Parathyroid adenoma (tissue), 2 donors: ENCODE data around the gene SLC27A4.

Source experiments
- H2AFZ ChIP-seq: fragments of 300-600 bp; sonication (generic); one replicate; pipeline ENCODE4 v1.7.0; 2017; ENCODE audit warnings: antibody characterized with exemption, mild to moderate bottlenecking
- H3K27ac ChIP-seq: fragments of 300-600 bp; sonication (generic); one replicate; pipeline ENCODE4 v1.7.0; 2017
- H3K27me3 ChIP-seq: fragments of 300-600 bp; sonication (generic); one replicate; pipeline ENCODE4 v1.7.0; 2017; ENCODE audit warnings: low read length; ENCODE audit not compliant: control insufficient read depth, insufficient read depth
- H3K36me3 ChIP-seq: fragments of 300-600 bp; sonication (generic); one replicate; pipeline ENCODE4 v1.7.0; 2017; ENCODE audit warnings: low read length; ENCODE audit not compliant: control insufficient read depth, insufficient read depth
- H3K4me1 ChIP-seq: fragments of 300-600 bp; sonication (generic); one replicate; pipeline ENCODE4 v1.7.0; 2017; ENCODE audit warnings: control low read depth
- H3K4me2 ChIP-seq: fragments of 300-600 bp; sonication (generic); one replicate; pipeline ENCODE4 v1.7.0; 2017; ENCODE audit warnings: low read length
- H3K4me3 ChIP-seq: fragments of 300-600 bp; sonication (generic); one replicate; pipeline ENCODE4 v1.7.0; 2017; ENCODE audit warnings: low read depth, low read length
- H3K79me2 ChIP-seq: fragments of 300-600 bp; sonication (generic); one replicate; pipeline ENCODE4 v1.7.0; 2017; ENCODE audit warnings: control low read depth
- H3K9ac ChIP-seq: fragments of 300-600 bp; sonication (generic); one replicate; pipeline ENCODE4 v1.7.0; 2017; ENCODE audit warnings: mild to moderate bottlenecking
- H3K9me3 ChIP-seq: fragments of 300-600 bp; sonication (generic); one replicate; pipeline ENCODE4 v1.7.0; 2017; ENCODE audit warnings: low read length; ENCODE audit not compliant: control insufficient read depth
- TF ChIP-seq, protein P1 (sequence below): fragments of 300-600 bp; sonication (generic); IDR thresholded peaks from one replicate; pipeline ENCODE4 v1.7.0; 2017; ENCODE audit warnings: antibody characterized with exemption, mild to moderate bottlenecking
- donor health status: primary hyperparathyroidism.

Gene SLC27A4

DNA sequence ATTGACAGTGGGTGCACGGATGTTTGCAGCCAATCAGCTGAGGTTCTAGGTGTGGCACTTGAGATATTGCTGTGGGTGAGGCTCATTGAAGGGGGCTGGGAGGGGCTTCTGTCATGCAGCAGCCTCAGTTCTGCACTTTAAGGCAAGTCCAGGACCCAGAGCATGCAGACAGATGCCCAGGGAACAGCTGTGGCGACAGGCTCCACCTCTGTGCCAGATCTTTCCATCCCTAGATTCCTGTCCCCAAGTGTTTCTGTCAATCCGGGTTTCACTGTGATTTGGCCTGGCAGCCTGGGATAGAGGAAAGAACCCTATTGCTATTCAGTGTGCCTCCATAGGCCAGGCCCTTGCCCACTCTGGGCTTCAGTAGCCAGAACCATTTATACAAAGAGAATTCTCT, 59.5 kb downstream of the SLC27A4 start:
- TF ChIP-seq, protein P1, sequence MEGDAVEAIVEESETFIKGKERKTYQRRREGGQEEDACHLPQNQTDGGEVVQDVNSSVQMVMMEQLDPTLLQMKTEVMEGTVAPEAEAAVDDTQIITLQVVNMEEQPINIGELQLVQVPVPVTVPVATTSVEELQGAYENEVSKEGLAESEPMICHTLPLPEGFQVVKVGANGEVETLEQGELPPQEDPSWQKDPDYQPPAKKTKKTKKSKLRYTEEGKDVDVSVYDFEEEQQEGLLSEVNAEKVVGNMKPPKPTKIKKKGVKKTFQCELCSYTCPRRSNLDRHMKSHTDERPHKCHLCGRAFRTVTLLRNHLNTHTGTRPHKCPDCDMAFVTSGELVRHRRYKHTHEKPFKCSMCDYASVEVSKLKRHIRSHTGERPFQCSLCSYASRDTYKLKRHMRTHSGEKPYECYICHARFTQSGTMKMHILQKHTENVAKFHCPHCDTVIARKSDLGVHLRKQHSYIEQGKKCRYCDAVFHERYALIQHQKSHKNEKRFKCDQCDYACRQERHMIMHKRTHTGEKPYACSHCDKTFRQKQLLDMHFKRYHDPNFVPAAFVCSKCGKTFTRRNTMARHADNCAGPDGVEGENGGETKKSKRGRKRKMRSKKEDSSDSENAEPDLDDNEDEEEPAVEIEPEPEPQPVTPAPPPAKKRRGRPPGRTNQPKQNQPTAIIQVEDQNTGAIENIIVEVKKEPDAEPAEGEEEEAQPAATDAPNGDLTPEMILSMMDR = no peak
- H3K9ac ChIP-seq = no peak overlapping the region

DNA sequence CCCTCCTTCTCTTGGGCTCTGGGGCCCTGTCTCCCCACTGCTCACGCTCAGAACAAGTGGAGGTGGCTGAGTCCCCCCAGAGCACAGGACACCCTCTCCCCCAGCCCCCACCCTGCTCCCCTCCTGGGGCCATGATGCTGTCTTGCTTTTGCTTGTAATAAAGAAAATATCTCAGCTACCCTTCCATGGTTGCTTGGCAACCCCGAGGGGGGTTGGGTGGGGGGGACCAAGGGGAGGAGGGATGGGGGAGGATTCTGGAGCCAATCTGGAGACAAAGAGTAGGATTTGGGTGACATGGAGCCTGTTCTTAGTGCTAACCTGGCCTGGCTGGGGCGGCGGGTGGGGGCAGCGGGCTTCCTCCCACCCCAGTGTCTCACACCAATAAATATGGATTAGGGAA, 64.2 kb downstream of the SLC27A4 start:
- Histone ChIP-seq H3K27ac (no peak overlapping the region), H3K9ac (no peak overlapping the region)
- TF ChIP-seq, protein P1 = no peak

More for the DNA sequence above, 59.5 kb downstream of the SLC27A4 start:
- Histone ChIP-seq H3K36me3 (no peaks in the 10 kb centered on the region), H3K79me2 (no peaks in the 10 kb centered on the region), H3K27me3 (no peaks in the 10 kb centered on the region), H3K9me3 (no peaks in the 10 kb centered on the region), H3K4me2 (no peak overlapping the region), H3K4me3 (no peak overlapping the region), H2AFZ (no peak overlapping the region), H3K4me1 (no peaks in the 10 kb centered on the region), H3K27ac (no peak overlapping the region)

DNA sequence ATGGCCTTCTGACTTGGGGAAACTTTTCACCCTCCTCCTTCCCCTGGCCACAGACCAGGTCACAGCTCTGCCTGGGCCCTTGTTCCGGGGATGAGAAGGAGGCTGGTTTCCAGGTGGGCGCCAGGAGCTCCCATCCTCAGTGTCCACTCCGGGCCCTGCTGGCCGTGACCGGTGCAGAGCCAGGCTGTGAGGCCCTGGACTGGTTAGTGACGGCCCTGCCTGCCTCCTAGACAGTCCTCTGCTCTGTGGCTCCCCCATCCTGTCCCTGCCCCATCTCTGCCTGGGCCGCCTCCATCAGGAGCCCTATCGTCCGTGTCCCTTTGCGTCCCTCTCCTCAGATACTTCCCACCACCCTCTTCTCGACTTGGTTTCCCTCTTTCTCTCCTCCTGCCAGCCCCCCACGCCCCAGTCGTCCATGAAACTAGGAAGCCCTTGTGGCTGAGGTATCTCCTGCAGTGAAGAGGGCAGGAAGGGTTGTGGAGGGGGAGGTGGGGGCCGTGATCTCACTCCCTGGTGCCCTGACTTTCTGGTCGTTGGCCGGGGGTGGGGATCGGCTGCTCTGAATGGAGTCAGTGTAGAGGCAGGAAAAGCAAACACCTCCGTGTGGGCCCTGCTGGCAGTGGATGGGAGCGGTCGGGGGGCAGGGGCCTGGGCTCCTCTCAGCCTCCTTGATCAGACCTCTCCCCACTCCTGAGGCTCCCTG, 64.9 kb downstream of the SLC27A4 start:
- Histone ChIP-seq H3K27me3 (no peaks in the 10 kb centered on the region), H3K9me3 (no peaks in the 10 kb centered on the region), H3K4me2 (no peak overlapping the region), H3K36me3 (no peaks in the 10 kb centered on the region), H2AFZ (no peak overlapping the region), H3K79me2 (no peaks in the 10 kb centered on the region), H3K27ac (no peak overlapping the region), H3K9ac (no peak overlapping the region), H3K4me1 (no peaks in the 10 kb centered on the region), H3K4me3 (no peak overlapping the region)
- TF ChIP-seq, protein P1 = no peak

More for the DNA sequence above, 64.2 kb downstream of the SLC27A4 start:
- no peak overlapping the region for H2AFZ ChIP-seq
- no peaks in the 10 kb centered on the region for H3K9me3 ChIP-seq
- no peaks in the 10 kb centered on the region for H3K79me2 ChIP-seq
- no peaks in the 10 kb centered on the region for H3K4me1 ChIP-seq
- H3K27me3 ChIP-seq = no peaks in the 10 kb centered on the region
- H3K36me3 ChIP-seq = no peaks in the 10 kb centered on the region
- no peak overlapping the region for H3K4me3 ChIP-seq
- H3K4me2 ChIP-seq = no peak overlapping the region

DNA sequence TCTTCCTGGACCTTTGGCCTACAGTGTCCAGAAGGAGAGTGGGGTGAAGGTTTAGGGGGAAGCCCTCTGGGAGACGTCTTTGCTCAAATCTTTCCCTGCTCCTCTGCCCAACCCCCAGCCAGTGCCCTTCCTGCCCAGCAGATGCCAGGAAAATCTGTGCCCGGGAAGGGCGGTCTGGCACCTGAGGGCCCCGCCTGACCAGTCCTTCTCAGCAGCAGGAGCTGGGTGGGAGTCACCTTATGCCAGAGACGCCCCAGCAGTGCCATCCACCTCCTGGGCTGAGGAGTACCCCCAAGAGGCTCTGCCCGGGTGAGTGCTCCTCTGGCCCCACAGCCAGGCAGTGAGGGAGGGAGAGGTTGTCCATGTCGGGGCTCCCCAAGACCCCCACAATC, 65.4 kb downstream of the SLC27A4 start:
- no peak overlapping the region for H3K4me2 ChIP-seq
- no peaks in the 10 kb centered on the region for H3K27me3 ChIP-seq
- no peaks in the 10 kb centered on the region for H3K36me3 ChIP-seq
- no peaks in the 10 kb centered on the region for H3K9me3 ChIP-seq
- H3K4me3 ChIP-seq = no peak overlapping the region
- H3K27ac ChIP-seq = no peak overlapping the region
- H3K4me1 ChIP-seq = no peaks in the 10 kb centered on the region
- no peak overlapping the region for H3K9ac ChIP-seq
- TF ChIP-seq, protein P1 = no peak
- H2AFZ ChIP-seq = no peak overlapping the region
- H3K79me2 ChIP-seq = no peaks in the 10 kb centered on the region

DNA sequence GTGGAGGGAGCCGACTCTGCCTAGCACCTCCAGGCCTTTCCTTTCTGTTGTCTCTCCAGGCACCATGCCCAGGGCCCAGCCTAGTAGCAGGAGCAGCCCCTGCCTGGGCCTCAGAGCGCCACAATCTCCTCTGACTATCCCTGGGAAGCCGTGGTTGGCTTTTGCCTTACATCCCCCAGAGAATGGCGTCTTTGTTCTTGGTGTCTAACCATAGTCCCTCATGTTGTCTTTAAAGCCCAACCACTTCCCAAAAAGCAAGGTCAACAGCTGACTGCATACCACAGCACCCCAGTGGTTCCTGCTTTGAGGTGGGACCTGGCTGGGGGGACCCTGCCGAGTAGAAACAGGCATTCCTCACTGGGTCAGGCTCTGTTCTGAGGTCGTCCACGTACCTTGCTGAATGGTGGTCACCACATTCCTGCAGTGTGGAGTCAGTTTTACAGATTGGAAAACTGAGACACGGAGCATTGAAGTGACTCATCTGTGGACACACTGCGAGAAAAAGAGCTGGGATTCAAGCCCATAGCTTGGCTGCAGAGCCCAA, 66.6 kb downstream of the SLC27A4 start:
- H3K4me3 ChIP-seq = no peak overlapping the region
- no peak overlapping the region for H3K9ac ChIP-seq
- no peaks in the 10 kb centered on the region for H3K4me1 ChIP-seq
- TF ChIP-seq, protein P1 = no peak
- no peak overlapping the region for H3K4me2 ChIP-seq
- no peaks in the 10 kb centered on the region for H3K27me3 ChIP-seq
- H3K27ac ChIP-seq = no peak overlapping the region
- no peaks in the 10 kb centered on the region for H3K79me2 ChIP-seq
- no peak overlapping the region for H2AFZ ChIP-seq
- no peaks in the 10 kb centered on the region for H3K9me3 ChIP-seq
- no peaks in the 10 kb centered on the region for H3K36me3 ChIP-seq
